ENCODE results near the gene IGSF22. TPM values are rescaled to one million over a fixed set of nuclear protein-coding genes. Genes with fewer than 3 reads are reported as not detected.

The IGSF22 gene
- total and polyA plus RNA-seq, 9 of the 15 experiments (the other 6 are each of a cell fraction or from before 2014, with no cell fraction given) = not detected

DNA sequence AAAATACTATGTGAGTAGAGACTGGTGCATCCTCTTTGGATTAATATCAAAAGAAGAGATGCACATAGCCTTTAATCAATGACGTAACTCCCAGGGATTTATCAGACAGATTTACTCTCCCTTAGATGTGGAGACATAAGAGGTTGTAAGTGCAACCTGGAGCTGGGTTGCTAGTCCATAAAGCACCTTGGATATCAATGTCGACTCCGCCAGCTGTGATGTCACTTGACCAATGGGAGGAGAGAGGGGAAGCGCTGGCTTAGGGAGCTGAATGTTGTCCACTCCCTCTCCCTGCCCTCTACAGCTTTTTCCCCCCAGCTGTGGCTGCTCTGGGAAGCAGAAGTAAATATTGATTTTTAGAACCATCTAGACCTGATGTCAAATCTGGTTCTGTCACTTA is 56.3 kb downstream of the IGSF22 start (continued):
- no peak for TF ChIP-seq DDX20 (tag; IDR thresholded peaks at IDR 0.05; ENCODE audit: low read depth)
- peak; percentile 11 for TF ChIP-seq NFYB (IDR thresholded peaks at IDR 0.05; ENCODE audit: extremely low read depth, insufficient read length)
- TF ChIP-seq ZNF324 (CRISPR knock-in tag; IDR thresholded peaks at IDR 0.05) = no peak
- TF ChIP-seq BMI1 (IDR thresholded peaks at IDR 0.05; ENCODE audit: low read length) = no peak
- TF ChIP-seq ZNF740 (CRISPR knock-in tag; IDR thresholded peaks at IDR 0.05) = no peak
- no peak for TF ChIP-seq ZNF740 (tag; IDR thresholded peaks at IDR 0.05)
- TF ChIP-seq MED1 (CRISPR knock-in tag; IDR thresholded peaks at IDR 0.05; ENCODE audit: borderline replicate concordance) = no peak
- TF ChIP-seq, protein P1, sequence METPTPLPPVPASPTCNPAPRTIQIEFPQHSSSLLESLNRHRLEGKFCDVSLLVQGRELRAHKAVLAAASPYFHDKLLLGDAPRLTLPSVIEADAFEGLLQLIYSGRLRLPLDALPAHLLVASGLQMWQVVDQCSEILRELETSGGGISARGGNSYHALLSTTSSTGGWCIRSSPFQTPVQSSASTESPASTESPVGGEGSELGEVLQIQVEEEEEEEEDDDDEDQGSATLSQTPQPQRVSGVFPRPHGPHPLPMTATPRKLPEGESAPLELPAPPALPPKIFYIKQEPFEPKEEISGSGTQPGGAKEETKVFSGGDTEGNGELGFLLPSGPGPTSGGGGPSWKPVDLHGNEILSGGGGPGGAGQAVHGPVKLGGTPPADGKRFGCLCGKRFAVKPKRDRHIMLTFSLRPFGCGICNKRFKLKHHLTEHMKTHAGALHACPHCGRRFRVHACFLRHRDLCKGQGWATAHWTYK (CRISPR knock-in tag; IDR thresholded peaks at IDR 0.05) = no peak

GRCh38 chr11:18669219-18669596 is 56.8 kb downstream of the IGSF22 start:
- peaks cover 5 to 6% of the 10 kb centered on the region in 2 experiments for H3K4me1 ChIP-seq (replicated peaks in 1 of 2; ENCODE audit: control insufficient read depth in 2 of 2, insufficient read depth in 2 of 2, low read length in 2 of 2)
- no TSS peak for BruUV-seq (replicated peaks)
- CTCF ChIA-PET (ENCODE audit: low intra/inter-chr PET ratio) = no interaction called here
- ATAC-seq (peak; percentile 57), FAIRE-seq (no peak), DNase-seq (ENCODE audit: extremely low read depth in 1 of 4, low spot score in 3 of 4) (peak in 1 of 4 experiments; percentile 22)
- intact Hi-C loops (cut with micrococcal nuclease) (no loop called here), in situ Hi-C loops (cut with MboI) (no loop called here)
- 3% methylated on average over 2 of the region's 2 CpGs for WGBS (ENCODE audit: insufficient coverage, low coverage, missing lambda C conversion rate)
- no peak overlapping the region for H2AFZ ChIP-seq (ENCODE audit: low read depth, low read length)
- no peaks in the 10 kb centered on the region for H3K36me3 ChIP-seq (ENCODE audit: control insufficient read depth, insufficient read depth, low read length)
- no peak overlapping the region for H3K27ac ChIP-seq (ENCODE audit: extremely low read depth, low read depth, low read length)
- no peak overlapping the region for H3K4me3 ChIP-seq
- no peaks in the 10 kb centered on the region for H3K9me1 ChIP-seq (ENCODE audit: control insufficient read depth, insufficient read depth, low read length)
- H4K20me1 ChIP-seq (replicated peaks; ENCODE audit: control insufficient read depth, insufficient read depth, low read length) = no peaks in the 10 kb centered on the region
- H3K9me3 ChIP-seq (replicated peaks; ENCODE audit: control insufficient read depth, insufficient read depth, low read depth, low read length) = no peaks in the 10 kb centered on the region
- peaks cover 4 to 7% of the 10 kb centered on the region in 2 experiments; a peak in 3 of 5 replicates for H3K27me3 ChIP-seq (ENCODE audit: control insufficient read depth in 2 of 2, insufficient read depth in 2 of 2, low read length in 2 of 2)
- no peak overlapping the region; the same call in 1 of the 2 replicates for H3K4me2 ChIP-seq (ENCODE audit: insufficient read depth, low read length)
- POLR2A ChIA-PET = interaction anchor here (0.7 kb wide), 1 partner anchor 29 kb away, joined by 5 read pairs; no protein-coding TSS in a partner anchor
- H3K9ac ChIP-seq (ENCODE audit: insufficient read depth in 1 of 2, low read depth in 2 of 2, low read length in 2 of 2) = no peak overlapping the region
- no peaks in the 10 kb centered on the region; the same call in 2 of the 3 replicates for H3K79me2 ChIP-seq (ENCODE audit: control insufficient read depth, insufficient read depth, low read length)
- TF ChIP-seq, protein P2, sequence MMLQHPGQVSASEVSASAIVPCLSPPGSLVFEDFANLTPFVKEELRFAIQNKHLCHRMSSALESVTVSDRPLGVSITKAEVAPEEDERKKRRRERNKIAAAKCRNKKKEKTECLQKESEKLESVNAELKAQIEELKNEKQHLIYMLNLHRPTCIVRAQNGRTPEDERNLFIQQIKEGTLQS (IDR thresholded peaks at IDR 0.05) = peak; percentile 43; the same call in 1 of the 2 replicates
- TF ChIP-seq, protein P2 (CRISPR knock-in tag; conservative IDR thresholded peaks at IDR 0.05) = no peak
- TF ChIP-seq ETV1 (tag; conservative IDR thresholded peaks at IDR 0.05; ENCODE audit: low read depth) (peak; percentile 36; the same call in 1 of the 2 replicates), NFE2 (IDR thresholded peaks at IDR 0.05; ENCODE audit: low read depth) (peak; percentile 36; the same call in 1 of the 2 replicates), KAT2B (IDR thresholded peaks at IDR 0.05; ENCODE audit: low read depth, low read length) (no peak), DPF2 (IDR thresholded peaks at IDR 0.05) (peak; percentile 41), HLTF (IDR thresholded peaks at IDR 0.05) (no peak), FOSL1 (tag; conservative IDR thresholded peaks at IDR 0.05) (peak; percentile 53; the same call in 1 of the 2 replicates), ZNF124 (CRISPR knock-in tag; IDR thresholded peaks at IDR 0.05) (no peak), SMARCA4 (IDR thresholded peaks at IDR 0.05) (0 out of 2 replicates have a peak, but pooled peaks have one; percentile 25), HMBOX1 (IDR thresholded peaks at IDR 0.05) (peak; percentile 17; the same call in 1 of the 2 replicates), ARID1B (IDR thresholded peaks at IDR 0.05) (peak; percentile 30; the same call in 1 of the 2 replicates)

All from K562 (cell line).